Endothelial cell of umbilical vein (primary cell): ENCODE measurements around the gene NSUN6. TPM values are rescaled to one million over a fixed set of nuclear protein-coding genes. Genes with fewer than 3 reads are reported as not detected.

ENCODE experiments used
- BruUV-seq: library from RNA; stranded (reverse); fragments of 400-500 nt; replicated peaks from 2 replicates; lab custom pipeline; 2021; lab: Mats Ljungman, UMichigan
- CTCF ChIA-PET: fragments of 300-600, 350-600 bp; sonication (Branson Sonifier 250); formaldehyde crosslinking; loops from one replicate; lab custom pipeline; 2021; ENCODE audit warnings: antibody characterized with exemption, inconsistent platforms; lab: Charles Lee
- POLR2A ChIA-PET: fragments of 300-600, 350-600 bp; sonication (Branson Sonifier 250); formaldehyde crosslinking; loops from one replicate; lab custom pipeline; 2021; ENCODE audit warnings: antibody characterized with exemption, inconsistent platforms; lab: Charles Lee
- DNase-seq: peaks from one replicate; pipeline ENCODE4 v3.0.0-alpha.2; 2011; ENCODE audit warnings: low read depth, low spot score
- FAIRE-seq: peaks from 2 replicates; lab custom pipeline; 2011; peaks lifted over from hg19 to GRCh38; lab: Jason Lieb, UNC
- H2AFZ ChIP-seq: 2 replicates; pipeline ENCODE4 v1.6.0; 2012; ENCODE audit warnings: low read depth, low read length, control low read depth, inconsistent platforms
- H3K27ac ChIP-seq: 2 replicates; pipeline ENCODE4 v1.5.1; 2011; ENCODE audit warnings: low read depth, mild to moderate bottlenecking, control low read depth, low read length, moderate library complexity; ENCODE audit not compliant: insufficient read depth
- H3K27me3 ChIP-seq, 2 experiments: 2 replicates each; pipeline versions ENCODE4 v1.6.0 to v1.6.1; 2011; ENCODE audit warnings: low read length in 2 of 2, mixed read lengths in 1 of 2; ENCODE audit not compliant: control insufficient read depth in 2 of 2, insufficient read depth in 2 of 2
- H3K36me3 ChIP-seq, 2 experiments: 2 replicates in 1 of 2; 3 replicates in 1 of 2; pipeline ENCODE4 v1.5.1; 2011; ENCODE audit warnings: low read length in 2 of 2, mild to moderate bottlenecking in 1 of 2, moderate library complexity in 1 of 2; ENCODE audit not compliant: control insufficient read depth in 2 of 2, insufficient read depth in 2 of 2; ENCODE audit errors: extremely low read depth in 1 of 2
- H3K4me1 ChIP-seq: 3 replicates; pipeline ENCODE4 v1.5.1; 2011; ENCODE audit warnings: mild to moderate bottlenecking, low read length; ENCODE audit not compliant: control insufficient read depth, insufficient read depth; ENCODE audit errors: extremely low read depth
- H3K4me2 ChIP-seq: 2 replicates; pipeline ENCODE4 v1.6.1; 2011; ENCODE audit warnings: low read length, control low read depth, mixed read lengths; ENCODE audit not compliant: insufficient read depth
- H3K4me3 ChIP-seq, 3 experiments: fragments of 200-600 bp in 1 of 3; sonication (generic), shearing (Covaris generic) in 1 of 3; replicated peaks in 1 of 3; 2 replicates each; pipeline ENCODE4 v1.5.1; 2011 to 2016; ENCODE audit warnings: control low read depth in 3 of 3, low read length in 3 of 3, mild to moderate bottlenecking in 2 of 3, inconsistent platforms in 1 of 3, low read depth in 1 of 3, moderate library complexity in 1 of 3; ENCODE audit not compliant: insufficient read depth in 1 of 3
- H3K79me2 ChIP-seq: 2 replicates; pipeline ENCODE4 v1.6.0; 2012; ENCODE audit warnings: low read length, inconsistent platforms; ENCODE audit not compliant: control insufficient read depth, insufficient read depth
- H3K9ac ChIP-seq: replicated peaks from 2 replicates; pipeline ENCODE3; 2011; ENCODE audit warnings: low read length, control low read depth; ENCODE audit not compliant: insufficient read depth; ENCODE audit errors: extremely low read depth
- H3K9me1 ChIP-seq: replicated peaks from 3 replicates; pipeline ENCODE4 v1.6.0; 2011; ENCODE audit warnings: mild to moderate bottlenecking, low read length; ENCODE audit not compliant: control insufficient read depth, insufficient read depth; ENCODE audit errors: extremely low read depth
- H3K9me3 ChIP-seq: replicated peaks from 2 replicates; pipeline ENCODE4 v1.5.1; 2012; ENCODE audit warnings: low read length, inconsistent platforms; ENCODE audit not compliant: control insufficient read depth, insufficient read depth
- H4K20me1 ChIP-seq: replicated peaks from 2 replicates; pipeline ENCODE3; 2011; ENCODE audit warnings: mild to moderate bottlenecking, low read length; ENCODE audit not compliant: control insufficient read depth, insufficient read depth; ENCODE audit errors: extremely low read depth
- CTCF ChIP-seq, 2 donors: IDR thresholded peaks; 1 replicate in 1 of 2; 2 replicates in 1 of 2; pipeline ENCODE4 v1.5.1; 2011; ENCODE audit warnings: low read length in 2 of 2, mild to moderate bottlenecking in 2 of 2, moderate library complexity in 2 of 2, control low read depth in 1 of 2, inconsistent platforms in 1 of 2, low read depth in 1 of 2; ENCODE audit not compliant: insufficient read depth in 1 of 2; ENCODE audit errors: extremely low read depth in 1 of 2
- EZH2 ChIP-seq: IDR thresholded peaks from 2 replicates; pipeline ENCODE4 v1.6.1; 2012; ENCODE audit warnings: borderline replicate concordance, low read depth, mild to moderate bottlenecking, moderate library complexity, low read length, inconsistent platforms; ENCODE audit not compliant: severe bottlenecking
- FOS ChIP-seq: IDR thresholded peaks from 2 replicates; pipeline ENCODE4 v1.6.1; 2011; ENCODE audit warnings: mild to moderate bottlenecking, low read length, moderate library complexity, borderline replicate concordance; ENCODE audit not compliant: insufficient read depth
- GATA2 ChIP-seq: IDR thresholded peaks from 2 replicates; pipeline ENCODE4 v1.7.0; 2011; ENCODE audit warnings: low read depth, mild to moderate bottlenecking, moderate library complexity, mixed read lengths, low read length; ENCODE audit not compliant: insufficient read length, insufficient read depth
- JUN ChIP-seq: IDR thresholded peaks from 2 replicates; pipeline ENCODE4 v1.6.1; 2011; ENCODE audit warnings: borderline replicate concordance, low read depth; ENCODE audit not compliant: insufficient read length, insufficient read depth
- MAX ChIP-seq: IDR thresholded peaks from 2 replicates; pipeline ENCODE4 v1.6.1; 2011; ENCODE audit not compliant: insufficient read depth, insufficient read length
- MYC ChIP-seq: IDR thresholded peaks from one replicate; pipeline ENCODE4 v1.6.1; 2011; ENCODE audit warnings: mild to moderate bottlenecking, low read depth, low read length
- POLR2A ChIP-seq: IDR thresholded peaks from 2 replicates; pipeline ENCODE4 v1.6.1; 2012; ENCODE audit warnings: low read depth, mild to moderate bottlenecking, control low read depth, low read length
- POLR2AphosphoS5 ChIP-seq: IDR thresholded peaks from 2 replicates; pipeline ENCODE4 v1.6.1; 2012; ENCODE audit warnings: low read depth, mild to moderate bottlenecking, control low read depth, low read length, moderate library complexity; ENCODE audit not compliant: insufficient read depth
- dilution Hi-C: fragments of 300-500 bp; cut with MboI; formaldehyde crosslinking; loops from one replicate; pipeline ENCODE4 v1.15.0; 2019; ENCODE audit warnings: low sequenced_read_pairs; ENCODE audit not compliant: extremely low pct_ligation_motif_present
- intact Hi-C: fragments of 100-400 bp; cut with micrococcal nuclease; formaldehyde crosslinking; loops from one replicate; pipeline ENCODE4 v1.10.0; 2022
- polyA plus RNA-seq, 4 experiments: library from polyadenylated mRNA; depleted of rRNA in 3 of 4; stranded (reverse) in 3 of 4; unstranded in 1 of 4; fragments of >200 nt; gene quantifications; 2 replicates each; pipeline versions ENCODE4 v1.2.1 to v1.2.3, GENCODE V29; 2011 to 2012; ENCODE audit warnings: missing spikeins in 1 of 4
- total RNA-seq: library from RNA; stranded (reverse); gene quantifications from 2 replicates; pipeline ENCODE4 v1.2.3, GENCODE V29; 2021

Gene NSUN6
- total and polyA plus RNA-seq, 2 donors (not counting 3 experiments of a cell fraction or from before 2014, with no cell fraction given): 3.3 to 5.2 TPM

DNA sequence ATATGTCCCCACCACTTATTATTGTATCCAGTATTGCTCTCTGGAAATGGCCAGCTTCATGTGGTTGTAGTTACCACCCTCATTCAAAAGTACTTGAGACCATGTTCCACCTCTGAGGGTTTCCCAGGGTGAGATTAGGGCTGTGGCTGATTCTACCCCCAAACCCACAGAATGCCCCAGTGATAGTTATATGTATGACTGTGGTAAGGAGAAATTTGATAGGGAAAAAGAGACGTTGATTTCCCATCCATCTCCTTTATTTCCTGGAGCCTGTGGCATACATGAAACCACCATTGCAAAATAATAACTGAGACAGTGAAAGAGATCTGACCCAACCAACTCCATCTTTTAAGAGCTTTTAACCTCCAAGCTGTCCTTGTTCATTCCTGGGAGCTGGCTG lies 33.0 kb upstream of the NSUN6 start:
- H4K20me1 ChIP-seq: no peaks in the 10 kb centered on the region
- BruUV-seq: no TSS peak
- no peak overlapping the region for H2AFZ ChIP-seq
- H3K9me1 ChIP-seq: no peaks in the 10 kb centered on the region
- no peak overlapping the region for H3K4me3 ChIP-seq
- ChIA-PET POLR2A (interaction anchor here (1.2 kb wide), 1 partner anchor 25 kb away, joined by 4 read pairs; the partner anchor contains the start of gene ARL5B), CTCF (no interaction called here)
- H3K27ac ChIP-seq: no peak overlapping the region
- TF ChIP-seq MYC (no peak), POLR2A (no peak), JUN (no peak), GATA2 (no peak), FOS (no peak), MAX (no peak), POLR2AphosphoS5 (no peak), CTCF (IDR thresholded peaks at IDR 0.05; ENCODE audit: extremely low read depth in 1 of 2, insufficient read depth in 1 of 2, low read depth in 1 of 2, low read length in 2 of 2) (no peak), EZH2 (no peak)
- FAIRE-seq (no peak), DNase-seq (no peak)
- H3K9me3 ChIP-seq: no peaks in the 10 kb centered on the region
- intact Hi-C loops: no loop called here
- dilution Hi-C loops: no loop called here
- no peaks in the 10 kb centered on the region for H3K27me3 ChIP-seq
- H3K36me3 ChIP-seq: no peaks in the 10 kb centered on the region
- H3K4me1 ChIP-seq: no peaks in the 10 kb centered on the region
- no peak overlapping the region for H3K4me2 ChIP-seq
- H3K79me2 ChIP-seq: no peaks in the 10 kb centered on the region
- no peak overlapping the region for H3K9ac ChIP-seq
